HG03064 (cell line): ENCODE data around the gene KICS2.
"Not testable (repeated sequence)": the region's sequence is repeated elsewhere in the genome, so short reads cannot be mapped to it uniquely, and the experiment has no call there.

ENCODE experiments used
- ATAC-seq: cut with Tn5 transposase; IDR thresholded peaks from one replicate; pipeline ENCODE4 v1.9.1; 2021; ENCODE audit warnings: low read depth; ENCODE audit not compliant: unreplicated experiment

KICS2 gene

DNA sequence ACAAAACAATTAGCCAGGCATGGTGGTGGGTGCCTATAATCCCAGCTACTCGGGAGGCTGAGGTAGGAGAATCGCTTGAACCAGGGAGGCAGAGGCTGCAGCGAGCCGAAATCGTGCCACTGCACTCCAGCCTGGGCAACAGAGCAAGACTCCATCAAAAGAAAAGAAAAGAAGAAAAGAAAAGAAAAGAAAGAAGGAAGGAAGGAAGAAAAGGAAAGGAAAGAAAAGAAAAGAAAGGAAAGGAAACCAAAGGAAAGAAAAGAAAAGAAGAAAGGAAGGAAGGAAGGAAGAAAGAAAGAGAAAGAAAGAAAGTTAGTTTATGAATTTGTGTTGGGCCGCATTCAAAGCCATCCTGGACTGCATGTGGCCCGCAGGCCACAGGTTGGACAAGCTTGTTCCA is 4.5 kb downstream of the KICS2 start:
- not testable (repeated sequence) for ATAC-seq

DNA sequence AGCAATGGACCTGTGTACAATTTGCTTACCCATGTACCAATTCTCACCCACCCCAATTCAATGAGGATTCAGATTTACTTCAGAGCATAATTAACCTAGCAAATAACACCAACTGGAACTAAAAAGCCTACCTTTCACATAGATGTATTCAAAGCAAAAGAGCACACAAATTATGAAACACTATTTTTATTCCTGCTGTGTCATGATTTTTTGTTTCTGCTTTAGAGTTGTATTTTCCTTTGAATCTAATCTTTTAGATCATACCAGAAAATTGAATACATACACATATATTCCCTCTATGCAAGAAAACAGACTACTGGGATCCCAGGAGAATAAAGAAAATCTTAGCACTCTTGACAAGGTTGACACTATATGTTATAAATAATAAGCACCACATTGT is 5.9 kb downstream of the KICS2 start:
- no peak for ATAC-seq

DNA sequence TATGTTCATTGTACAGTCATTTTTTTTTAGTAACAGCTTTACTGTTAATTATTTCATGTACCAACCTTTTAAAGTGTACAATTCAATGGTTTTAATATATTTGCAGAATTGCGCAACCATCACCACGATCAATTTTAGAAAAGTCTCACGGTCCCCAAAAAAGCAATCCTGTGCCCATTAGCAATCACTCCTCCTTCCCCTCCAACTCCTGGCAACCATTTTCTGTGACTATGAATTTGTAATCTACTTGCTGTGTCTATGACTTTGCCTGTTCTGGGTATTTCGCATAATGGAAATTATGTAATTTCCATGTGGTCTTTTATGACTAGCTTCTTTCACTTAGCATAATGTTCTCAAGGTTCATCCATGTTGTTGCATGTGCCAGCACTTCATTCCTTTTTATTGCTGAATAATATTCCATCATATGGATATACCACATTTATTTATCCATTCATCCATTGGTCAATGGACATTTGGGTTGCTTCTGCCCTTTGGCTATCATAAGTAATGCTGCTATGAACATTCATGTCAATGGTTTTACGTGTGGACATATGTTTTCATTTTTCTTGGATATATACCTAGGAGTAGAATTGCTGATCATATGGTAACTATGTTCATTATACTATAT is 9.9 kb downstream of the KICS2 start:
- ATAC-seq = no peak

DNA sequence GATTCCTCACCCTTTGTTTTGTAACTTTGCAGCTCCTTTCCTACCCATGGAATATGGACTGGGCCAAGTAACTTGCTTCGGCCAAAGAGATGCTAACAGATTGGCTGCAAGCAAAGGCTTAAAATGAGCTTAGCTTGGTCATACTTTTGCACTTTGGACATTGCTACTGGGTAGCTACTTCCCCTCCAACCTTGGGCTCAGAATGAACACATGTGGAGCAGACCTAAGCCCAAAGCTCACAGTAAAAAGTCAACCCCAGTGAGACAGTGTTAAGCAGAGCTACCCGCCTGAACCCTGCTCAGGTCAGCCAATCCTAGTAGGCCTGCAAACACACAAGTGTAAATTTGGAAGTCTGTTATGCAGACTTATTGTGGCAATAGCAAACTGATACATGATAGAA is 14.6 kb downstream of the KICS2 start:
- no peak for ATAC-seq

DNA sequence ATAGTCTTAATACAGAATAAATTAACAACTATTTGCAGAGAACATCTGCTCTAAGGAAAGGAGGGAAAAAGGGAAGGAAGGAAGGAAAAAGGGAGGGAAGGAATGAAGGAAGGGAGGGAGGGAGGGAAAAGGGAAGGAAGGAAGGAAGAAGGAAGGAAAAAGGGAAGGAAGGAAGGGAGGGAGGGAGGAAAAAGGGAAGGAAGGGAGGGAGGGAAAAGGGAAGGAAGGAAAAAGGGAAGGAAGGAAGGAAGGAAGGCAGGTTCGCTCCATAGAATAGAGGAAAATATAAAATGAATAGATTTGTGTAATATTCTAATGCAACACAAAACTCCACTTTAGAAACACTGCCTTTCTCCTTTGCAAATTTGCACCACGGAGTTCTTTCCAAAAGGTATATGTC is 16.6 kb downstream of the KICS2 start:
- ATAC-seq = no peak

DNA sequence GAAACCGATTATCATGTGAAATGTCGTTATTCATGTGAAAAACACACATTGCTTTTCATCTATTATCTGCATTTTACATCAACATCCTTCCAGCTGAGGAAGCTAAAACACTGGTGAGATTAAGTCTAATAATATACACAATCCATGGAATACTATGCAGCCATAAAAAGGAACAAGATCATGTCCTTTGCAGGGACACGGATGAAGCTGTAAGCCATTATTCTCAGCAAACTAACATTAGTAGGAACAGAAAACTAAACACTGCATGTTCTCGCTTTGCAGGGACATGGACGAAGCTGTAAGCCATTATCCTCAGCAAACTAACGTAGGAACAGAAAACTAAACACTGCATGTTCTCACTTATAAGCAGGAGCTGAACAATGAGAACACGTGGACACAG is 18.3 kb downstream of the KICS2 start:
- no peak for ATAC-seq

DNA sequence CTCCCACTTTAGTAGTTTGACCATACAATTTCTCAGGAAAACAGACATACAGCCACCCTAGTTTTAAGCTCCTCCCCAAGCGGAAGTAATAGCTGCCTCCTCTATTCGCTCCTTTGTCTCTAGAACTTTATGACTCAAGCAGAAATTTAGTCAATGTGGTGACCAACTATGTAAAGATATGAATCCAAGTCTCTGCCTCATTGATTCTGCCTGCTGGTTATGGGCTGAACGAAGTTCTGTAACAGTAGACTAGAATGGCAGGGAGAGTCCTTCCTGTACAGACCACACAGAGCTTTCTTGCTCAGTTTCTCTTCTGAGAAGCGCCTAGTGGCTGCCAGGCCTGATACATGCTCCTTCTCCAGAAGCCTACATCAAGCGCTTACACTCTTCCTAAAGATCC is 19.1 kb downstream of the KICS2 start:
- ATAC-seq = no peak

DNA sequence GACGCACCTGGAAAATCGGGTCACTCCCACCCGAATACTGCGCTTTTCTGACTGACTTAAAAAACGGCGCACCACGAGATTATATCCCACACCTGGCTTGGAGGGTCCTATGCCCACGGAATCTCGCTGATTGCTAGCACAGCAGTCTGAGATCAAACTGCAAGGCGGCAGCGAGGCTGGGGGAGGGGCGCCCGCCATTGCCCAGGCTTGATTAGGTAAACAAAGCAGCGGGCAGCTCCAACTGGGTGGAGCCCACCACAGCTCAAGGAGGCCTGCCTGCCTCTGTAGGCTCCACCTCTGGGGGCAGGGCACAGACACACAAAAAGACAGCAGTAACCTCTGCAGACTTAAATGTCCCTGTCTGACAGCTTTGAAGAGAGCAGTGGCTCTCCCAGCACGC is 26.3 kb downstream of the KICS2 start:
- not testable (repeated sequence) for ATAC-seq

DNA sequence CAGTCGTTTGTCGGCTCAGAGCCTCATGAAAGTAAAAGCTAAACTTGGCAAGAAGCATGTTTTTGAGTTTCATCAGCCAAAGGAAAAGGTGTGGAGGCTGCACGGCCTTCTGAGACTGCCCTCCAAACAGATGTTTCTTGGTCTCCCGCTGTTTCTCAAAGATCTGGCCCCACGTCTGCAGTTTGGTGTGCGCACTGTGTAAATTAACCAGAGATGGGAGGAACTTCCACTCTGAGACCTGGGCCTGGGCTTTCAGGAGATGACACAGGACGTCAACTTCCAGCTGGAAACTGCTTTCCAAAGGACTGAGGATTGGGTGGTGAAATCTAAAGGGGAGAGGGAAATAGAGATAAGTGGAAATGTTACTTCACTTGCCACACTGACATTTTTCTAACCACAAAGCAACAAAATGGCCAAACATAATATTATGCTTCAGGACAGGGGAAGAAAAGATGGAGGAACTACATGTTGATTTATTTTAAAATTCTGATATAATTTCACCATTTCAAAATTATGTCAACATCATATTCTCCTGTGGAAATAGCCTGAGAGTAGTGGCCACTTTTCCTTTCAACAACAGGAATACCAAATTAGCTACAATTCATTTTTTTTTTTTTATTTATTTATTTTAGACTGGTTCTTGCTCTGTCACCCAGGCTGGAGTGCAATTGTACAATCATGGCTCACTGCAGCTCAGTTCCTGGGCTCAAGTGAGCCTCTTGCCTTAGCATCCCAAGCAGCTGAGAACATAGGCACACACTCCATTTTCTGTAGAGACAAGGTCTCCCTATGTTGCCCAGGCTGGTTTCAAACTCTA is 27.6 kb downstream of the KICS2 start:
- ATAC-seq = no peak

DNA sequence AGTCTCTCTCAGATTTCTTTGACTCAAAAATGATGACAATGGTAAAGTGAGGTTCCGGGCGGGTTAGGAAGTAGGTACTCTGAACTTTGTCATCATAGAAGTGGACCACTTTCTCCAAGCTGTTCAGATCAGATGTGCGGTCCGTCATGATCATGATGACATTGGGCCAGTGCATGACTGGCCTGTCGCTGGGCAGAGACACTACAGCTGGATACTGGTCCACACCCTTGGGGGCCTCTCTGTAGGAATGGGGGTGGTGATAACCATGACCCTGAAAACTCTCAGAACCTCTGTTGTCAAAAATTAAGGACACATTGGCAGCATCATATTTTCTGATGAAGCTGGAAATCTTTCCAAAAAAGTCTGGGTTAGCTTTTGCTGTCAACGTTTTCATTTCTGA is 28.2 kb downstream of the KICS2 start:
- no peak for ATAC-seq

DNA sequence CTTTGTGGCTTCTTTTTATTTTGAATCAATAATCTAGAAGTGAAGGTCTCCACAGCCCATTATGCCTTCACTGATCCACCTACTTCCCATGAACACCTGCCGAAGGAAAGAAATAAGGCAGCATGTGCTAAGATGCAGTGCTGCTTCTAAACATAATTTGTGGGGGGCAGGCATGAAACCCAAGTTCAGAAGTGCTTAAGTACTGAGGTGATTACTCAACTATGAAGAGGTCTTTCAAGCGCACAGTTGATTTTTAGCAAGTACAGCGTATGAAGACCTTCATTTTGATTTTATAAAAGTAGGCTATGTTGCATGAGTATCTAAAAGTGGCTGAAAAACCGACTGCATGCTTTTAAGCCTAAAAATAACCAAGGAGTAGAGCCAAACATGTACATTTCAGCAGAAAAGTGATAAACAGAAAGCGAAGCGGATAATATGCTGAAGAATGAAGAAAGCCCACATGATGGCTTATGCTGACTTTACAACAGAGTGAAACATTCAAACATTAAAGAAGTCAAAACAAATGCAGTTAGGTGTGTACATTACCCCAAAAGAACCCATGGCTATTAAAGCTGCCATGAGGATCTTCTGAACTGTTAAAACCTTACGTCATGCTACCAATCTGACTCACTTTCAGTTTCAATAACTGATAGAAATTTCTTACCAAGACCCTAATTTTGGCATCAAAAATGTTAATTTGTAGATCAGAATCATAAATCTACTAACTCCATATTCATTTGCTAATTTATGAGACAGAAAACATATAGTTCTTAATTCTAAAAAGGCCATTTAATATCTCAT is 29.3 kb downstream of the KICS2 start:
- ATAC-seq = peak; percentile 78

DNA sequence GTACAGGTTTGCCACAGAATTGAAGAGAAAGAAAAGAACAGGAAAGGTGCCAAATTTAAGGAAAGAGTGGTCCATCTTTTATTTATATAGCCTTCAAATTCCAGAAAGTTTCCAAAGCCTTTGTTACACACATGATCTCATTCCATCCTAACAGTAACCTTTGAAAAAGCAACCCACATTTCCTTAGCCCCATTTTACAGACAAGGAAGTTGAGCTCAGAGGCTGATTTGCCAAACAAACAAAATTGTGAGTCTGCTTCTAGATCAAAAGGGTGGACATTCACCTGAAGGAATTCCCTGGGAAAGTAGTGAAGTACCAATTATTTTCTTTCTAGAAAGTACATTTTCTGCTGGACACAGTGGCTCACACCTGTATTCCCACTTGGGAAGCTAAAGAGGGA is 32.0 kb downstream of the KICS2 start:
- ATAC-seq = no peak

DNA sequence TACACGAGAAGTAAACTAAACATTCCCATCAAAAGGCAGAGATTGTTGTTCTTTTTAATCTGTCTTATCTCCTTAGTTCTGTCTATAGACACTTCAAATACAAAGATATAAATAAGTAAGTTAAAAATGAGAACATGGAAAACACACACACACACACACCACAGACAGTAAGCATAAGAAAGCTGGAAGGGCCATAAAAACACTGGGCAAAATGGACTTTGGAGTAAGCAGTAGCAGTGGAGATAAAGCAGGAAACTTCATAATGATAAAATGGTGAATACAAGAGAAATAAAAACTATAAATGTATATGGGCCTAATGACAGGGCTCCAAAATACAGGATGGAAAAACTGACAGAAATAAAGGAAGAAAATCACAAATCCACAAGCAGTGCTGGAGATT is 32.6 kb downstream of the KICS2 start:
- ATAC-seq = no peak

DNA sequence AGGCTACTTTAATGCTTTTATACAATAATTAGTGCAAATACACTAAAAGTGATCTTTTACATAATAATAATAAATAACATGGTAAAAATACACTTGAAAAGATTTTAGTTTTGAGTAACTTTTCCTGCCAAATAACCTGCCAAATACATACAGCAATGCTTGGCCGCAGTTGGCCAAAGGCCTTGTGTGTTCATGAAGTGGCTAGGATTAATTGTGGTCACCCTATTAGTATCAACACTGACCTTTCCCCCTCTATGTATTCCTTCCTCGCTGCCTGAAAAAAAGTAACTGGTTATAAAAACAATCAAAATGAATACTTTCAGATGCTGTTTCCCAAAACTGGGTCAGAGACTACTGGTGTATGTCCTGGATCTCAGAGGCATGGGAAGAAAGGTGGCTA is 34.3 kb downstream of the KICS2 start:
- ATAC-seq = no peak

DNA sequence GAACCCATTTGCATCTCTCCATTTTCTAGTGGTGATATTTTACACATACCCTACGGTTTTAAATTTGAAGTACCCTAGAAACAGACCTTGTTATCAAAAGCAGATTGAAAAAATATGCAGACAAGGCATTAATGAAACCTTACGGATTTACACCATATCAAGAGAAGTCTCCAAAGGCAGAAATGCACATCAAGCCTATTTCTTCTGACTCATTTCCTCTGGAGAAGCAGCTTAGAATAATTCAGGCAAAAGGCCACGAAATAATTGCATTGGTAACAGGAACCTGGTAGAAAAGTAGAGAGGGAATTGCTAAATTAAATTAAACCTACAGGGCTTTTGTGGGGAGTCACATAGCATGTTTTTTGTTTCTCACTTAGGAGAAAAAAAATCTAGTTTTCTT is 34.7 kb downstream of the KICS2 start:
- ATAC-seq = no peak

DNA sequence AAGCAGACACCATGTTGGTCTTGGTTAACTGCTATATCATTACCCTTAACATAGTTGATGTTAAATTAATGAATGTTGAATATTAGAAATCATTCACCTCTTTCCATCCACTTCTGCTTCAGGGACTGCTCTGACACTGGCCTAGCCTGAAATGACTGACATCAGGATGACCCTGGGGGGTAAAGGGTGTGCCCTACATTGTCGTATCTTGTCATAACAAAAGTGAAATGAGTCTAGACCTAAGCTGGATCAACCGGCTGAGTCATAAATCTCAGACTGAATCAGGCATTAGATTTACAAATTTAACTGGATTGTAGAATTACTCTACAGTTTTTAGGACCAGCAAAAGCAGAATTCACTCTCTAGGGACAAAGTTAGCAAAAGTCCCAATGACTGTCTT is 35.3 kb downstream of the KICS2 start:
- no peak for ATAC-seq

DNA sequence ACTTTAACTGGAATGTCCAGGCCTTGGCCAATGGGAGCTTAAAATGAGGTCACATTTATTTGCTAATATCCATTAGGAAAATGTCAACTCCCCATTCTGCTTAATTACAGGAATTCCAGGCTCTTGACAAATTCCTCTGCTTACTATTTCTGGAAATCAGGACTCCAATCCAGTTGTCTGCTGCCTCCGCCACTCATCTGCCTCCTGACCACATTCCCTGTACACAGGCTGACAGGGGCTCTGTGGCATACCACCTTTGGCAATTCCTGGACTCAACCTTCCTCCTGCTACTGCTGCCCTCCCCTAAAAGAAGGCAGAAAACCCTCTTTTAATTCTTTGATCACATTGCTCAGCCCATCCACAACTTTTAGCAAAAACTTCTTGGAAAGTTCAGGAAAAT is 37.9 kb downstream of the KICS2 start:
- no peak for ATAC-seq

DNA sequence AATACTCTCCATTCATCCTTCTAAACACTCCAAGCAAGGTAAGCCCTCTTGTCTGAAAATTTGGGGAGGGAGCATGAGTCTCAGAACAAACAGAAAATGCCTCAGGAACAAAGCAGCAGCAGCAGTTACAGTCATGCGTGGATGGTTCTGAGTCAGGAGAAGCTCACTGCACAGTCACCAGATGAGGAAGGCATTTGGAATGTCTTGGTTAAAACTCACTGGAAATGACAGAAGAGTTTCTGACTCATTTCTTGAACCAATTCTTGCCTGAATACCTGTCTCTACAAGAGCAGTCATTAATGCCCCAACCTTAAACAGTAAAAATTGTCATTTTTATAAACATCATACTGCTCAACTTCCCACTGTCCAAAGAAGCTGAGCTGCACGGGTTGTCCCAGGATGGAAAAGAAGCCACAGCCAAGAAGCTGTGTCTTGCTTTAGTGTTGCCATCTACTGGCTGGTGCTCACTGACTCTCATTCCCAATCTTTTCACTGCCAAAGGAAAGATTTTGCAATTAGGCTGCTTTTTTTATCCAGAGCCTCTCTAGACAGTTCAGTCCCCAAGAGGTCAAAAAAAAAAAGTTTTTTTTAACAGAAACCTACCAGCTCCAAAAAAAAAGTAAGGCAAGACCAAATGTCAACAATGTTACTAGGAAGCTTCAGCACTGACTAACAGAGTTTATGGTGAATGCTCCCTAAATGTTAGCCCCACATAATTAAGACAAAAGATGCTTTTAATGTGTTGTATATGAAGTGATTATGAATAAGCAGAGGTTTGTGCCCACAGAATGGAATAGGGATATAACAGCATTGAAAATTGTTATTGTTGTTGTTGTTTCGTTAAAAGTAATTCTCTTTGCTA is 40.4 kb downstream of the KICS2 start:
- ATAC-seq = no peak

DNA sequence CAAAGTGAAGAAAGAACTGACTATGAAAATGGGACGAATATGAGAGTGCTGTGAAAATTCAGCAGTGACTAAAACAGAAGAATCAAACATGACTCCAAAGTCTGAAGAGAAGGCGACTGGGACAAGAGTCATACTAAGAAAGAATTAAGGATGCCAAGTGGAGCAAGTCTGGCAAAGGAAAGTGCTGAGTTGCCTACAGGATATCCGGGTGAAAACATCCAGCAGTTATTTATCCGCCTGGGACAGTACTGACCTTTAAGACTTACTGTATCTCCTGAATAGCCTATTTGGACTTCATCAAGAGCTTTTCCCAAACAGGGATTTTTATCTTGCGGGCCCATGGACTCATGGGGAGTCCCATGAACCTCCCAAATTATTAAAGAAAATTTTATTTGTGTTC is 41.1 kb downstream of the KICS2 start:
- no peak for ATAC-seq

DNA sequence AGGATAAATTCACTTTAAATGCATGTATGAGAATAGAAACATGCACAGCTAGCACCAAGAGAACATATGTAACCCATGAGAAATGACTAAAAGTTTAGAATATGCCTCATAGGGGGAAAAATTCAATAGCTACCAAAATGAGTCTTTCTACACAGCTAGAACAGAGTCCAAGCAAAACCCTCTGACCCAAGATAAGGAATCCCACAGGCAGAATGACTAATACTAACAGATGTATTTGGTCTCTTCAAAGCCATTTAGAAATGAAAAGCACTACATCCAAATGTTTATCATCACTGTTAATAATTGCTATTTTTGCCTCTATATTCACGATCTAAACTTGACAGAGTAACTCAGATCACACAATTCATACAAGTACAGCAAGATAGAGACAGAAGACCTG is 44.0 kb downstream of the KICS2 start:
- no peak for ATAC-seq

DNA sequence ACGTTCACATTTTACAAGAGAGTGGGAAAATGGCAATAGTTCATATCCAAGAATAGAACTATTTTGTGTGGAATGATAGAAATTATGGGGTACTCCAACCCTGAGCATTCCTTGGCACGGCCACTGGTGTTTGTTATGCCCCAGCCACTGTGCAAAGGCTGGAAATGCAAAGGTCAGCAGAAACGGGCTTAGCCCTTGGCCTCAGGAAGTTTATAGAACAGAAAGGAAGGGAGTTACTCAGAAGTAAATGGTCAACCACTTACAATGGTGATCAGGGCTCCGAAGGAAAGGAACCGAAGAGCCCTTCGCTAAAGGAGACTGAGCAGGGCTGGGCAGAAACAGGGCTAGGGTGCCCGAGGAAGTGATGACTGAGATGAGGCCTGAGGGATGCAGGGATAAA is 45.1 kb downstream of the KICS2 start:
- no peak for ATAC-seq
